GM13976 (cell line): ENCODE measurements around the gene ASTN2.

ENCODE experiments used
- DNase-seq: peaks from one replicate; pipeline ENCODE4 v3.0.0; 2012; ENCODE audit warnings: low spot score
- in situ Hi-C: fragments of 300-500 bp; cut with MboI; formaldehyde crosslinking; loops from one replicate; pipeline ENCODE4 v1.12.0; 2022; ENCODE audit warnings: low sequenced_read_pairs, mixed read lengths, inconsistent platforms; ENCODE audit not compliant: unreplicated experiment
- TF ChIP-seq, protein P1 (sequence below): IDR thresholded peaks from 2 replicates; pipeline ENCODE4 v1.5.1; 2012; ENCODE audit warnings: borderline replicate concordance, mild to moderate bottlenecking; ENCODE audit not compliant: insufficient read depth; ENCODE audit errors: extremely low read depth, missing control alignments, control extremely low read depth

ASTN2 gene

DNA sequence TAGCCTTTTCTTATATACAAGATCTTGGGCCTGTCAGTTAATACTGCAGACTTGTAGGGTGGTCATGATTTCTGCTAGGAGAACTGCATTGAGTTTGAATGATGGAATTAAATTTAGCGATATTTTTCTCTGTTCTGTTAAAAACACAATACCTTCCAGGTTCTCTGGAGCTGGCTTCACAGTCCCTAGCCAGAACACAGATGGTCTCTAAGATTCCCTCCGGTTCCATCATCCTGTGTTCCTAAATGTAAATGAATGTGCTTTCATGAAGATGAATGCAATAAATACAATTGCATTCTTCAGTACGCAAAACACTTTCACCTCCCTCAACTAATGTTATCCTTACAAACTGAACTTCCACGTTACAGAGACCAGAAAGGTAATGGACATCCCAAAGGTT lies 264.9 kb downstream of the ASTN2 start:
- DNase-seq = no peak
- TF ChIP-seq, protein P1, sequence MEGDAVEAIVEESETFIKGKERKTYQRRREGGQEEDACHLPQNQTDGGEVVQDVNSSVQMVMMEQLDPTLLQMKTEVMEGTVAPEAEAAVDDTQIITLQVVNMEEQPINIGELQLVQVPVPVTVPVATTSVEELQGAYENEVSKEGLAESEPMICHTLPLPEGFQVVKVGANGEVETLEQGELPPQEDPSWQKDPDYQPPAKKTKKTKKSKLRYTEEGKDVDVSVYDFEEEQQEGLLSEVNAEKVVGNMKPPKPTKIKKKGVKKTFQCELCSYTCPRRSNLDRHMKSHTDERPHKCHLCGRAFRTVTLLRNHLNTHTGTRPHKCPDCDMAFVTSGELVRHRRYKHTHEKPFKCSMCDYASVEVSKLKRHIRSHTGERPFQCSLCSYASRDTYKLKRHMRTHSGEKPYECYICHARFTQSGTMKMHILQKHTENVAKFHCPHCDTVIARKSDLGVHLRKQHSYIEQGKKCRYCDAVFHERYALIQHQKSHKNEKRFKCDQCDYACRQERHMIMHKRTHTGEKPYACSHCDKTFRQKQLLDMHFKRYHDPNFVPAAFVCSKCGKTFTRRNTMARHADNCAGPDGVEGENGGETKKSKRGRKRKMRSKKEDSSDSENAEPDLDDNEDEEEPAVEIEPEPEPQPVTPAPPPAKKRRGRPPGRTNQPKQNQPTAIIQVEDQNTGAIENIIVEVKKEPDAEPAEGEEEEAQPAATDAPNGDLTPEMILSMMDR = no peak
- in situ Hi-C loops = no loop called here

DNA sequence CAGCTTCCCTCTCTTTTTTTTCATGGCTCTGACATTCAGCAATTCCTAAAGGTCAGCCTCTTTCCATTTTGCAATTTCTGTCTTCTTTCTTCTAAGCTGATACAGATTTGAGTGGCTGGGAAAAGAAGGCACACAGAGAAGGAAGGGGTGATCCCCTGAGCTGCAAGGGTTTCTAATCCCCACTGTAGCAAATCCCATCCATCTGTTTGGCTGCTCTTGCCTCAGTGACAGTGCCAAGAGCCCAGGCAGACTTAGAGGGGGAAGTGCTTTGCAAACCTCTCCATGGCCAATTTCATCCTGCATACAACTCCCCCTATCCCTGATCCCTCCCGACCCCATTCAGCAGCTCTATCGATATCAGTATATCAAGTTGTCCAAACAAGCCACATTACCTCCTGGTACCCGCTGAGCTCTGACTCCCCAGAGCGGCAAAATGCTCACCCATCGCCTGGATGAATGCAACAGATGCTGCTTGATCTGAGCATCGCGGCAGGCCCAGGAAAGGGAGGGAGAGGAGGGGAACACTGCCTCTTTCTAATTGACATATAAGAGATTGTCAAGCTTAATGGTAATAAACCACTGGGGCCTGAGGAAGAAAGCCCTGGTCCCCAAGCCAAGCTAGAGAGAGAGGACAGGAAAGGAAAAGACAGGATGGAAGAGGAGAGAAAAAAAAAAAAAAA lies 268.9 kb downstream of the ASTN2 start:
- in situ Hi-C loops = no loop called here
- DNase-seq = no peak
- TF ChIP-seq, protein P1 = no peak

DNA sequence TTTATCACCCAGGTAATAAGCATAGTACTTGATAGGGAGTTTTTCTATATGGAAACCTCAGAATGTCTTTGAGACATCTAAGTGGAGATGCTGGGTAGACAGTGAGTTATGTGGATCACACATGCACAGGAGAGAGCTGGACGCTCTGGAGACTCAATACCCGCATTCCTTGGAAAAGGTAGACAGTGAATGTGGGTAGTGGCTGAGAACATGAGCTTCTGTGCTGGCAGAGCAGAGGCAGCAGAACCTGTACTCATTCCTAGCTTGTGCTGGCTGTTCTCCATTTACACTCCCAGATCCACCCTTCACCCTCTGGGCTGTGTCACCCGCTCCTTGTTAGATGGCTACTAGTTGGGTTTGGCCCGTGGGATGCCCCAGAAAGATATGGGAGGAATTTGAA lies 269.8 kb downstream of the ASTN2 start:
- TF ChIP-seq, protein P1 = no peak
- in situ Hi-C loops = no loop called here
- DNase-seq = no peak

DNA sequence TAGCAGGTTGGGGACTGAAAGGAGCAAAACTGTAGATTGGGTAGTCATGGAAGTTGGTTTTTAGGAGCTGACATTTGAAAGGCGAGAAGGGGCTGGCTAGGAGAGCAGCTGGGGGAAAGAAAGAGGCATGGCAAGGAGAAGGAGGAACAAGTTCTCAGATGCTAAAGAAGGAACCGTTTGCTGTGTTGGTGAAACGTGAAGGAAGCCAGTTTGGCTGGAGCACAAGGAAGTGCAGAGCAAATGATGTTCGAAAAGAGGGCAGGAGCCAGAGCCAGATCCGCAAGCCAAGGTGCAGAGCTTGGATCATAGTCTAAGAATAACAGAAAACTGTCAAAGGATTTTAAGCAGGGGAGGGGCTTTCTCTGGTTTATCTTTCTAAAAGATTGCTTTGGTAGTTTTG lies 276.6 kb downstream of the ASTN2 start:
- in situ Hi-C loops = no loop called here
- DNase-seq = no peak
- TF ChIP-seq, protein P1 = no peak

DNA sequence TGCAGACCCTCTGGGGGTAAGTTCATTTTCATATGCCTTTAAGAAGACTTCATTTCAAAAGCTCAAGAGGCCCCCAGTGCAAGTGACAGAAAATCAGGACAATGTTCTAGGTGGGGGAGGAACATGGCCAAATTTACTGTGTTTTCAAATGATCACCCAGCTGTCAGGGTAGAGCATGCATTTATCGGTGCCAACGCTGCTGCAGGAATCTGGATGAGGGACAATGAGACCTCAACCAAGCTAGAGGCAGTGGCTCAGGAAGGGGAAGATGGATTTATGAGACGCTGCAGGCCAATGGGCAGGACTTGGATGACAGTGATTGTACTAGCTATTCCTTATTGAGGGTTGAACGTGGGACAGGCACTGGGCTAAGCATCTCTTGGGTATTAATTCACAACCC lies 278.4 kb downstream of the ASTN2 start:
- in situ Hi-C loops = no loop called here
- no peak for DNase-seq
- TF ChIP-seq, protein P1 = no peak

DNA sequence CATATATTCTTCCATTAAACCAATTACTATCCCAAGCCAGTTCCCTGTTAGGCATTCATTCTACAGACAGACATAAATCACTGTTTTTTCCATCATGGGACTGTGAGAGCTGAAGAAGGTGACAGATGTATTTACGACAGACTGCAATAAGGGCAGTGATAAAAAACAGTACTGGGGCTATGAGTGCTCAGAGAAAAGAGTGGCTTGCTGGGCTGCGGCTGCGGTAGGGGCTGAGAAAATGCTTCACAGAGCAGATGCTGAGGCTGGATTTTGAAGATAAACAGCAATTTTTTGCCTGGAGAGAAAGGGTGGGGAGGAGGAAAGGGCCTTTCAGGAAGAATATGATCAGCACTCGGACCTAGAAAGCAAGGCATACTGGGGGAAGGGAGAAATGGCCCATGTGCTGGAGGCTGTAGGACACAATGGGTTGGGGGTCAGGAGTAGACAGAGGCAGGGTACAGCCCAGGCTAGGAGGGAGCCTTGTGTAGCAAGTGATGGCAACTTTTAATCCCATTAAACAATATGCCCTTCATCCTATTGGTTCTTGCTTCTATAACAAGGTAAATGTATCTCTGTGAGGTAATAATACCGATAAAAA lies 279.3 kb downstream of the ASTN2 start:
- no peak for DNase-seq
- TF ChIP-seq, protein P1 = no peak
- in situ Hi-C loops = no loop called here
